SK-N-SH (cell line): ENCODE results near the gene CCR5AS.

Experiments
- CTCF ChIA-PET: fragments of 300-600, 350-600 bp; formaldehyde crosslinking; extraction: SDS; loops from one replicate; lab custom pipeline; 2021; lab: Yijun Ruan, JAX
- POLR2A ChIA-PET: fragments of 350-600 bp; sonication (Branson Sonifier 250); formaldehyde crosslinking; extraction: SDS; loops from one replicate; lab custom pipeline; 2020; ENCODE audit warnings: antibody characterized with exemption, inconsistent platforms; lab: Yijun Ruan, JAX
- DNase-seq: peaks from one replicate; pipeline ENCODE4 v3.0.0; 2012
- H2AFZ ChIP-seq: fragments of 200-600 bp; sonication (generic); 2 replicates; pipeline ENCODE4 v1.8.1; 2016; ENCODE audit warnings: antibody characterized with exemption, mild to moderate bottlenecking, low read depth
- H3F3A ChIP-seq: fragments of 200-600 bp; sonication (generic); replicated peaks from 2 replicates; pipeline ENCODE3; 2016; ENCODE audit warnings: antibody characterized with exemption, mild to moderate bottlenecking; ENCODE audit not compliant: insufficient read depth
- H3K27ac ChIP-seq, 2 experiments: fragments of 200-500 bp in 1 of 2; fragments of 200-600 bp in 1 of 2; sonication (Bioruptor generic) in 1 of 2; sonication (generic), shearing (Covaris generic) in 1 of 2; 2 replicates each; pipeline versions ENCODE4 v1.5.1 to v1.6.1; 2014 to 2016; ENCODE audit warnings: low read depth in 2 of 2, inconsistent platforms in 1 of 2, low read length in 1 of 2, mild to moderate bottlenecking in 1 of 2, mixed read lengths in 1 of 2
- H3K27me3 ChIP-seq: fragments of 200-600 bp; sonication (generic), shearing (Covaris generic); 2 replicates; pipeline ENCODE4 v1.6.1; 2016; ENCODE audit warnings: mixed run types; ENCODE audit not compliant: insufficient read depth
- H3K36me3 ChIP-seq, 2 experiments: fragments of 200-500 bp in 1 of 2; fragments of 200-600 bp in 1 of 2; sonication (Bioruptor generic) in 1 of 2; sonication (generic) in 1 of 2; replicated peaks in 1 of 2; 2 replicates each; pipeline versions ENCODE3 to v1.5.1; 2014 to 2016; ENCODE audit warnings: low read length in 1 of 2, mild to moderate bottlenecking in 1 of 2; ENCODE audit not compliant: insufficient read depth in 2 of 2, control insufficient read depth in 1 of 2
- H3K4me1 ChIP-seq, 2 experiments: fragments of 200-500 bp in 1 of 2; fragments of 200-600 bp in 1 of 2; sonication (Bioruptor generic) in 1 of 2; sonication (generic), shearing (Covaris generic) in 1 of 2; 2 replicates each; pipeline versions ENCODE4 v1.5.1 to v1.6.1; 2014 to 2016; ENCODE audit warnings: low read depth in 1 of 2, low read length in 1 of 2, mixed run types in 1 of 2; ENCODE audit not compliant: insufficient read depth in 2 of 2, control insufficient read depth in 1 of 2
- H3K4me2 ChIP-seq: fragments of 200-600 bp; sonication (generic), shearing (Covaris generic); 2 replicates; pipeline ENCODE4 v1.6.1; 2017; ENCODE audit warnings: mixed run types
- H3K4me3 ChIP-seq, 2 experiments: fragments of 200-500 bp in 1 of 2; fragments of 200-600 bp in 1 of 2; sonication (Bioruptor generic) in 1 of 2; sonication (generic), shearing (Covaris generic) in 1 of 2; 2 replicates each; pipeline versions ENCODE4 v1.5.1 to v1.8.1; 2014 to 2016; ENCODE audit warnings: low read depth in 2 of 2, inconsistent platforms in 1 of 2, low read length in 1 of 2, mild to moderate bottlenecking in 1 of 2, mixed read lengths in 1 of 2, moderate library complexity in 1 of 2
- H3K79me2 ChIP-seq: fragments of 200-600 bp; sonication (generic); 2 replicates; pipeline ENCODE4 v1.8.1; 2017; ENCODE audit warnings: mild to moderate bottlenecking; ENCODE audit not compliant: insufficient read depth
- H3K9ac ChIP-seq: fragments of 200-600 bp; sonication (generic); 2 replicates; pipeline ENCODE4 v1.6.1; 2017; ENCODE audit warnings: mixed run types
- H3K9me2 ChIP-seq: fragments of 200-600 bp; sonication (generic); 2 replicates; pipeline ENCODE4 v1.6.1; 2017; ENCODE audit warnings: mixed run types
- H3K9me3 ChIP-seq: fragments of 200-600 bp; sonication (generic); 2 replicates; pipeline ENCODE4 v1.6.1; 2017; ENCODE audit warnings: mixed run types, mild to moderate bottlenecking, moderate library complexity
- H4K20me1 ChIP-seq: fragments of 200-600 bp; sonication (generic); 2 replicates; pipeline ENCODE4 v1.6.1; 2017; ENCODE audit warnings: mild to moderate bottlenecking, mixed run types; ENCODE audit not compliant: insufficient read depth
- EP300 ChIP-seq, 2 experiments: IDR thresholded peaks; 2 replicates each; pipeline versions ENCODE4 v1.4.0 to v1.6.1; 2012; ENCODE audit warnings: borderline replicate concordance in 1 of 2, low read depth in 1 of 2, low read length in 1 of 2
- FOXJ3 ChIP-seq: sonication (generic); formaldehyde crosslinking; IDR thresholded peaks from 2 replicates; pipeline ENCODE4 v1.5.1; 2020; ENCODE audit warnings: mild to moderate bottlenecking, missing genetic modification reagents
- GATA2 ChIP-seq: sonication (generic); formaldehyde crosslinking; IDR thresholded peaks from 2 replicates; pipeline ENCODE4 v1.5.0; 2020; ENCODE audit warnings: mild to moderate bottlenecking, missing genetic modification reagents
- MAX ChIP-seq: IDR thresholded peaks from 2 replicates; pipeline ENCODE4 v1.4.0; 2012; ENCODE audit warnings: low read depth
- NFIC ChIP-seq: IDR thresholded peaks from 2 replicates; pipeline ENCODE4 v1.4.0; 2012; ENCODE audit warnings: borderline replicate concordance
- PBX3 ChIP-seq: IDR thresholded peaks from 2 replicates; pipeline ENCODE4; 2012
- TCF12 ChIP-seq: IDR thresholded peaks from 2 replicates; pipeline ENCODE4 v1.4.0; 2012
- TEAD4 ChIP-seq: IDR thresholded peaks from 2 replicates; pipeline ENCODE4 v1.4.0; 2012; ENCODE audit warnings: mild to moderate bottlenecking, borderline replicate concordance; ENCODE audit not compliant: insufficient read depth
- WGBS: methylation state at CpG from one replicate; pipeline ENCODE4 v1.1.6; 2017; ENCODE audit warnings: low lambda C conversion rate; 5-methylcytosine and 5-hydroxymethylcytosine counted together
- TF ChIP-seq, protein P1 (sequence below): IDR thresholded peaks from 2 replicates; pipeline ENCODE4 v1.6.1; 2012; ENCODE audit warnings: mild to moderate bottlenecking, low read depth, low read length, moderate library complexity
- TF ChIP-seq, protein P2 (sequence below): fragments of 150-350 bp; IDR thresholded peaks from 2 replicates; pipeline ENCODE4 v1.6.1; 2016; ENCODE audit warnings: mild to moderate bottlenecking, low read depth, low read length

CCR5AS gene

GRCh38 chr3:46349484-46350261 lies 57.2 kb downstream of the CCR5AS start:
- Histone ChIP-seq H3K36me3 (no peaks in the 10 kb centered on the region), H3K9me3 (no peaks in the 10 kb centered on the region), H4K20me1 (no peaks in the 10 kb centered on the region), H3K27me3 (no peaks in the 10 kb centered on the region; the same call in 1 of the 2 replicates), H3F3A (no peaks in the 10 kb centered on the region), H3K9ac (no peak overlapping the region), H3K4me3 (no peak overlapping the region), H3K79me2 (no peaks in the 10 kb centered on the region), H3K9me2 (no peaks in the 10 kb centered on the region), H3K4me1 (no peaks in the 10 kb centered on the region), H3K27ac (no peak overlapping the region), H3K4me2 (no peak overlapping the region), H2AFZ (no peak overlapping the region; the same call in 1 of the 2 replicates)
- ChIA-PET CTCF (no interaction called here), POLR2A (no interaction called here)
- 0% methylated on average over 2 of the region's 2 CpGs for WGBS
- DNase-seq: no peak
- no peak for TF ChIP-seq NFIC
- no peak for TF ChIP-seq GATA2 (CRISPR knock-in tag)
- TF ChIP-seq EP300 (IDR thresholded peaks at IDR 0.05; ENCODE audit: borderline replicate concordance in 1 of 2, low read depth in 1 of 2, low read length in 1 of 2): no peak
- no peak for TF ChIP-seq MAX
- TF ChIP-seq PBX3: no peak
- no peak for TF ChIP-seq FOXJ3 (CRISPR knock-in tag)
- no peak for TF ChIP-seq TEAD4
- TF ChIP-seq, protein P1, sequence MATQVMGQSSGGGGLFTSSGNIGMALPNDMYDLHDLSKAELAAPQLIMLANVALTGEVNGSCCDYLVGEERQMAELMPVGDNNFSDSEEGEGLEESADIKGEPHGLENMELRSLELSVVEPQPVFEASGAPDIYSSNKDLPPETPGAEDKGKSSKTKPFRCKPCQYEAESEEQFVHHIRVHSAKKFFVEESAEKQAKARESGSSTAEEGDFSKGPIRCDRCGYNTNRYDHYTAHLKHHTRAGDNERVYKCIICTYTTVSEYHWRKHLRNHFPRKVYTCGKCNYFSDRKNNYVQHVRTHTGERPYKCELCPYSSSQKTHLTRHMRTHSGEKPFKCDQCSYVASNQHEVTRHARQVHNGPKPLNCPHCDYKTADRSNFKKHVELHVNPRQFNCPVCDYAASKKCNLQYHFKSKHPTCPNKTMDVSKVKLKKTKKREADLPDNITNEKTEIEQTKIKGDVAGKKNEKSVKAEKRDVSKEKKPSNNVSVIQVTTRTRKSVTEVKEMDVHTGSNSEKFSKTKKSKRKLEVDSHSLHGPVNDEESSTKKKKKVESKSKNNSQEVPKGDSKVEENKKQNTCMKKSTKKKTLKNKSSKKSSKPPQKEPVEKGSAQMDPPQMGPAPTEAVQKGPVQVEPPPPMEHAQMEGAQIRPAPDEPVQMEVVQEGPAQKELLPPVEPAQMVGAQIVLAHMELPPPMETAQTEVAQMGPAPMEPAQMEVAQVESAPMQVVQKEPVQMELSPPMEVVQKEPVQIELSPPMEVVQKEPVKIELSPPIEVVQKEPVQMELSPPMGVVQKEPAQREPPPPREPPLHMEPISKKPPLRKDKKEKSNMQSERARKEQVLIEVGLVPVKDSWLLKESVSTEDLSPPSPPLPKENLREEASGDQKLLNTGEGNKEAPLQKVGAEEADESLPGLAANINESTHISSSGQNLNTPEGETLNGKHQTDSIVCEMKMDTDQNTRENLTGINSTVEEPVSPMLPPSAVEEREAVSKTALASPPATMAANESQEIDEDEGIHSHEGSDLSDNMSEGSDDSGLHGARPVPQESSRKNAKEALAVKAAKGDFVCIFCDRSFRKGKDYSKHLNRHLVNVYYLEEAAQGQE: no peak
- TF ChIP-seq, all 33 proteins: peak for 0

- CTCF ChIA-PET: no interaction called here
Measured at GRCh38 chr3:46348823-46349482, 57.9 kb downstream of the CCR5AS start.

More at GRCh38 chr3:46348823-46349482, 57.9 kb downstream of the CCR5AS start:
- Histone ChIP-seq H3K27ac (no peak overlapping the region), H3K4me2 (no peak overlapping the region), H3K9me2 (no peaks in the 10 kb centered on the region), H3K4me1 (no peaks in the 10 kb centered on the region), H3K27me3 (no peaks in the 10 kb centered on the region; the same call in 1 of the 2 replicates), H3K9me3 (no peaks in the 10 kb centered on the region), H3K4me3 (no peak overlapping the region), H3K36me3 (no peaks in the 10 kb centered on the region), H4K20me1 (no peaks in the 10 kb centered on the region), H2AFZ (no peak overlapping the region; the same call in 1 of the 2 replicates), H3K79me2 (no peaks in the 10 kb centered on the region), H3F3A (no peaks in the 10 kb centered on the region), H3K9ac (no peak overlapping the region)
- DNase-seq: no peak
- POLR2A ChIA-PET: no interaction called here
- TF ChIP-seq TCF12: no peak
- TF ChIP-seq, protein P2, sequence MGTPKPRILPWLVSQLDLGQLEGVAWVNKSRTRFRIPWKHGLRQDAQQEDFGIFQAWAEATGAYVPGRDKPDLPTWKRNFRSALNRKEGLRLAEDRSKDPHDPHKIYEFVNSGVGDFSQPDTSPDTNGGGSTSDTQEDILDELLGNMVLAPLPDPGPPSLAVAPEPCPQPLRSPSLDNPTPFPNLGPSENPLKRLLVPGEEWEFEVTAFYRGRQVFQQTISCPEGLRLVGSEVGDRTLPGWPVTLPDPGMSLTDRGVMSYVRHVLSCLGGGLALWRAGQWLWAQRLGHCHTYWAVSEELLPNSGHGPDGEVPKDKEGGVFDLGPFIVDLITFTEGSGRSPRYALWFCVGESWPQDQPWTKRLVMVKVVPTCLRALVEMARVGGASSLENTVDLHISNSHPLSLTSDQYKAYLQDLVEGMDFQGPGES: no peak
- 3% methylated on average over 3 of the region's 3 CpGs for WGBS
